NCI-H1048 (cell line): ENCODE measurements around the gene POLR2E.

Experiments used
- DNase-seq: peaks from one replicate; lab custom pipeline; 2025; lab: John Stamatoyannopoulos, UW

The POLR2E gene

GRCh38 chr19:1079566-1080111 lies 15.5 kb downstream of the POLR2E start:
- DNase-seq: no peak

- no peak for DNase-seq
These were observed 18.2 kb downstream of the POLR2E start for GRCh38 chr19:1076951-1077350.

DNA sequence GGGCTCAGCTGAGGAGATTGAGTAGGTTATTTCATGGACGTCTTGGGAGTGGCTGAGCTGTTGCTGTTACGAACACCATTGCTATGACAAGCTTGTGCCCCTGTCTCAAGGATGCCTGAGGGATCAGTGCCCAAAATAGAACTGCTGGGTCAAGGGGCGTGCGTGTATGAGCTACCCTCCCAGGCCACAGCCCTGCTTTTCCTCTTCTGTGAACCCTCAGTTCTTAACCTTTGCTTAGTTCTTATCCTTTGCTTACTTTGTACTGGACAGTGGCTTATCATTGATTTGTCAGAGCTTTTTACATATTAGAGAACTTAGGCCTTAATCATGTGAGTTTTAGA lies 19.2 kb downstream of the POLR2E start:
- no peak for DNase-seq

DNA sequence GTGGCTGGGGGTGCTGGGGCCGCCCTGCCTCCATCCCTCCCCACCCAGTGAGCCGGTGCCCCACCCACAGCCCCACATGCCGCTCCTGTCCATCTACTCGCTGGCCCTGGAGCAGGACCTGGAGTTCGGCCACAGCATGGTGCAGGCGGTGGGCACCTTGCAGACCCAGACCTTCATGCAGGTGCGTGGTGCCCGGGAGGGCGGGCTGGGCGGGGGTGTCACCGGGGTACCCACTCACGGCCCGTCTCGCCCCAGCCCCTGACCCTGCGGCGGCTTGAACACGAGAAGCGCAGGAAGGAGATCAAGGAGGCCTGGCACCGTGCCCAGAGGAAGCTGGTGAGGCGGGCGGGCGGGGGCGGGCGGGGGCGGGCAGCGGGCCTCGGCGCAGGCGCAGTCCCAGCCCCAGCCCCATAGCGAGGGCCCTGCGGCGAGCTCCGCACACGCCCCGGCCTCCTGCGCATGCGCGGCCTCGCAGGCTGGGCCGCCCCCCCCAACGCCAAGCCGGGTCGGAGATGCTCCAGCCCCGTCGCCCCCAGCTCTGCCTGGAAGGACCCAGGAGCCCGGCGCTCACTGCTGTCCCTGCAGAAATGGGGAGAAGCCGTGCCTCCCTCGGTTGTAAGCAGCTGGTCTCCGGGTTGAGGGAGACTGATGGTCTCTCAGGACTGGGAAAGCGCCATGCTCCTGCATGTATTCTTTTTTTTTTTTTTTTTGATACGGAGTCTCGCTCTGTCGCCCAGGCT lies 20.5 kb downstream of the POLR2E start:
- peak; percentile 86 for DNase-seq

GRCh38 chr19:1073956-1074517 lies 21.1 kb downstream of the POLR2E start:
- no peak for DNase-seq

GRCh38 chr19:1073063-1073955 lies 21.9 kb downstream of the POLR2E start:
- DNase-seq: no peak

DNA sequence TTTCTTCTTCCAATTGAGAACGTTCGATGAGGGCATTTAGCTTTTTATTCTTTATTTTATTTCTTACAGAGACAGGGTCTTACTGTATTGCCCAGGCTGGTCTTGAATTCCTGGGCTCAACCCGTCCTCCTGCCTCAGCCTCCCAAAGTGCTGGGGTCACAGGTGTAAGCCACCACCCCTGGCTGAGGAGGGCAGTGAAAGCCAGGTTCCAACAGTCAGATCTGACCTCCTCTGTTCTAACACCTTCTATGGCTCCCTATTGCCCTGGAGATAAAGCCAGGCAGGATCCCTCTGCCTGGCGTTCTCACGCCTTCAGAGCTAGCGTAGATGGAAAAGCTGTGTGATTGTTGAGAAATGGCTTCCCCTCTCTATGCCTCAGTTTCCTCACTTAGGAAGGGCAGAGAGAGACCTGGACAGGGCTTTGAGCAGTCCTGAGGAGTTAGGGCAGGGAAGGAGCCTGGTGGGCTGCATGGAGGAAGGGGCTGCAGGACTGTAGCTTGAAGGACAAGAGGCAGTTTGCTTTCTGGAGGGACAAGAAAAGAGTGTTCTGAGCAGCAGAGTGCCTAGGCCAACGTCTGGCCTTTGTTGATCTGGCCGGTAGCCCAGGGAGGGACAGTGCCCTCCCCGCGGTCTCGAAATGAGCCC lies 22.7 kb downstream of the POLR2E start:
- DNase-seq: no peak

DNA sequence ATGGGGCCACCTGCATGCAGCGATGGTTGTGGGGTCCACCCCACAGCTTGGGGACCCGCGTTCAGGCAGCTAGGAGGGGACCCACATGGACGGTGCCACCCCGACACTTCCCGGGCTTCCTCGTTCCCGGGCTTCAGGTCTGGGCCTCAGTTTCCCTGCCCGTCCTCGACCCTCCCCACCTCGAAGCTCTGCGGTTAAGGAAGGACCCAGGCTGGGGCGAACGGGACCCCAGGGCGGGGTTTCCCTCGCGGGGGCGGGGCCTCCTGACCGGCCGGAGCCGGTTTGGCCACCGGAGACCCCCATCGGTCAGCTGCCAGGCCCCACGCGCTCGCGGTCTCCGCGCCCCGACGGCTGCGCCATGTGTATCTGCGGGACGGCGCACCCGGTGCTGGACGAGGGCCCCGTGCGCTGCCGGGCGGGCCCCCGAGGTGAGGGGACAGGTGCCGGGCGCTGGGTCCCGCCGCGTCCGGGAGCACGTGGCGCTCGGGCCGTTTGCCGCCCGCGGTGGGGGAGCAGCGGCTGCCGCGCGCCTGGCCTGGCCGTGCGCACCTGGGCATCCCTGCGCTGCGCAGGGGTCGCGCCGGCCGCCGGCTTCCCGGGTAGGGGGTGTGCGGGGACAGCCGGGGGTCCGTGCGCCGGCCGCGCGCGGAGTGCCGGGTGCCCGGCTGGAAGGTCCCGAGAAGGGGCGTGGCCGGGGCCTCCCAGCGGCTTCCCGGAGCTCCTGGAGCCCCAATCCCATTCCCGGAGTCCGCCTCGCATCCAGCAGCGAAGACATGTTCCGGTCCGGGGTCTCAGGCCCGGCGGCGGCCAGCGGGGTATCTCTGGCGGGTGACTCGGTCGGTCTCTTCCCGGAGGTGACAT lies 24.0 kb downstream of the POLR2E start:
- no peak for DNase-seq

DNA sequence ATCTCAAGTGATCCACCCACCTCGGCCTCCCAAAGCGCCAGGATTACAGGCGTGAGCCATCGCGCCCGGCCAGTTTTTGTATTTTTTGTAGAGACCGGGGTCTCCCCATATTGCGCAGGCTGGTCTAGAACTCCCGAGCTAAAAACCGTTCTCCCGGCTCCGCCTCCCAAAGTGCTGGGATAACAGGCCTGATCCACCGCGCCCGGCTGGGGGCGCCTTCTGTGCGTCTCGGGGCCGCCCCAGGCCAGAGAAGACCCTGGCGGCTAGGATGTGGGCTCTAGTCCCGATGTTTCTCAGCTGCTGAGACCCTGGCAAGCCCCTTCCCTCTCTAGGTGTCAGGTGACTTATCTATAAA lies 24.6 kb downstream of the POLR2E start:
- DNase-seq: no peak

- DNase-seq: no peak
These were observed 26.0 kb downstream of the POLR2E start for GRCh38 chr19:1069009-1069779.

GRCh38 chr19:1068009-1069001 lies 26.9 kb downstream of the POLR2E start:
- no peak for DNase-seq

DNA sequence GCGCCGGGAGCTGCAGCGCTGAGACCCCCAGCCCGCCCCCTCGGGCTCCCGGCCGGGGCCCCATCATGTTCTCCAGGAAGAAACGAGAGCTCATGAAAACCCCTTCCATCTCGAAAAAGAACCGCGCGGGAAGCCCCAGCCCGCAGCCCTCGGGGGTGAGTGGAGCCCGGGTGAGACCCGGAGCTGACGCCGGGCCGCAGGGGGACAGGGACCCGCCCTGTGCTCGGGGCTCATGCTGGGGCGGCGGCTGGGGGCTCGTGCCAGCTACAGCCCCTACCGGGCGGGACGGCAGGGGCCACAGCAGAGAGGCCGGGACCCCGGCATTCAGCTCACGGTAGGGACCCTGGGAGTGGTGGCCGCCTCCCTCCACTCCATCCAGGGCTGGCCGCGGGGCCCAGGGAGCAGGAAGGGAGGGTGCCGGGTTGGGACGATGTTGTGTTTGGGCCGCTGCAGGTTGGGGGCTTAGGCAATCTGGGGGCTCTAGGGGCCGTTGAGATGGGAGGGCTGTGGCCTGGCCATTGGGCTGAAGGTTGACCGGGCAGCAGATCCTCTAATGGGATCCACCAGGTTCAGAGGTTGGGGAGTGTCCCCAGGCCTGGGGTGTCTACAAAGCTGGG lies 27.7 kb downstream of the POLR2E start:
- DNase-seq: no peak

DNA sequence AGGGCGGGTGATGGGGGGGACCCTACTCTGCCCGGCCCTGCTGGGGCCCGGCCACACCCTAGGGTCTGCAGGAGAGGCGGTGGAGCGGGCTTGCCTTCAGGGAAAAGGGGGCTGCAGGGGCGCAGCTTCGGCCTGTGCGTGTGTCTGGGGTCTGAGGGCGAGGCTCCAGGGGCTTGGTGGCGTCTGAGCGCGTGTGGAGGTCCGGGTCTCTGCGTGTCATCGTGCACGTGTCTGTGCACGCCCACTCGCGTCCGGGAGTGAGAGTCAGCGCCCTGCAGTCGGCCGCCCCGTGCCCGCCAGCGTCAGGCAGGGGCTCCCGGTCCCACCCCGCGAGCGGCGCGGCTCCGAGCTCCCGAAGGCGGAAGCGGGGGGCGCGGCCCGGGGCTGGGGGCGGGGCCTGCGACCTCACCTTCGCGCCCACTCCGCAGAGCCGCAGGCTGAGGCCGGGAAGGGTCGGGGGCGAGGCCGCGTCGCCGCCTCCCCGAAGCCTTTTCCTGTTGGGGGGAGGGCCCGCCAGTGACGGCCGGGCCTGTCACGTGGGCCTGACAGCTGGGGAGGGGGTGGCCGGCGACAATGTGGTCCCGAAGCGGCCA lies 28.3 kb downstream of the POLR2E start, which contains the start of gene ARHGAP45:
ARHGAP45 (plus strand) TSS at position 420 of the 593 bp plus-strand sequence. CDS start 239 bp downstream, outside the sequence.
- DNase-seq: no peak

DNA sequence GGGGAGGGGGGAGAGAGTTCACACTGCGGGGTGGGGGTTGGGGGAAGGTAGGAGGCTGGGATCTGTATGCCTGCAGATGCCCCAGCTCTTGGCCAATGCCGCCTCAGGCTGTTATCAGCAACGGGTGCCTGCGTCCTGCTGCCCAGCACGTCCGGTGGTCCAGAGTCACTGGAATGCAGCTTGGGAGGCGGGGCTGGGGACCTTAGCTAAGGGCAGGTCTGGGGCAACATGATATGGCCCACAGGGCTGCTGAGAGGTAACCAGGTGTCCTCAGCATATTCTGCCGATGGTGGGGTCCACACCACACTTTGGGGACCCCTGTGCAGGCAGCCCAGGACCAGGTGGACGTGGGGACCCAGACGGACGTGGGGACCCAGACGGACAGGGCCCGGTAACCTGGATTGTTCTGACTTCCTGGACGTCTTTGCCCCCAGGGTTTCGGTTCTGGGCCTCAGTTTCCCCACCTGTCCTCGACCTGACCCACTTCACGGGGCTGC lies 28.9 kb downstream of the POLR2E start:
- DNase-seq: no peak

DNA sequence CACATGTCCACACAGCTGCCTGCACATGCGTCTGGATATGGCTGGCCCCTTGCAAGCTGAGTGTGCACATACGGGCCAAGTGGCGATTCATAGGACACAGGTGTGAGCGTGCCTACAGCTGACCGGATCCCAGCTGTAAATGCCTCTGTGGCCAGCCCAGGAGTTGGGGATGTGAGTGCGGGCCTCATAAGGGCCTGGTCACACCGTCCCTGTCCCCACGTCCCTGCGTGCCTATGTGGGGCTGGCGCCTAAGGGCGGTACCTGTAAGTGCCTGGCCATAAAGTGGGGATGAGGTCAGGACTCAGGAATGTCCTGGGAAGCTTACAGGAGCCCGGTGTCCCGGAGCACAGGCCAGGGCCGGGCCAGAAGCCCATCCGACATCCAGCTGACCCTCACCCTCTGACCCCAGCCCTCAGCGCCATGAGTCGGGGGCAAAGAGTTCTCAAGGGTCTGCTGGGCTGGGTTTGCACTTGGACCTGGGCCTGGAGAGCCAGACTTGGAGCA lies 29.5 kb downstream of the POLR2E start:
- DNase-seq: no peak

GRCh38 chr19:1064661-1065605 lies 30.2 kb downstream of the POLR2E start:
- no peak for DNase-seq
